AG08396 (cell line): Measurements from ENCODE around the gene LMX1B.
"Not testable (repeated sequence)": the region's sequence is repeated elsewhere in the genome, so short reads cannot be mapped to it uniquely, and the experiment has no call there.

Experiments
- DNase-seq: peaks from one replicate; pipeline ENCODE4 v3.0.0; 2012; ENCODE audit warnings: low spot score, mixed read lengths

LMX1B gene

DNA sequence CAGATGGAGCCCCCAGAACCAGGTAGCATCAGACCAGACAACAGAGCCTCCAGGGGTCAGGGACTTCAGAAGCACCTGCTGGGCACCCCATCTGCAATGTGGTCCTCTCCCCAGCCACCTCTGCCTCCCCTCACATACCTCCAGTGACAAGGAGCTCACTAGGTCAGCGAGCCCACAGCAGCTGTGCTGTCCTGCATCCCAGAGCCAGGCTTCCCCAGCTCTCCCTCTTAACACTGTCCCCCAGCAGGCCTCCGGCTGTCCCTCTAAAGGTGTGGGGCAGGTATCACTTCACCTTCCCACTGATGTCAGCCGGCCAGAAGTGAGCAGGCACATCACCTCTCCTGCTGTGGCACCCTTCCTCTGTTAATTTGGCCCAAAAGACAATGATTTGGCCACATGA is 83.6 kb downstream of the LMX1B start:
- DNase-seq: no peak

DNA sequence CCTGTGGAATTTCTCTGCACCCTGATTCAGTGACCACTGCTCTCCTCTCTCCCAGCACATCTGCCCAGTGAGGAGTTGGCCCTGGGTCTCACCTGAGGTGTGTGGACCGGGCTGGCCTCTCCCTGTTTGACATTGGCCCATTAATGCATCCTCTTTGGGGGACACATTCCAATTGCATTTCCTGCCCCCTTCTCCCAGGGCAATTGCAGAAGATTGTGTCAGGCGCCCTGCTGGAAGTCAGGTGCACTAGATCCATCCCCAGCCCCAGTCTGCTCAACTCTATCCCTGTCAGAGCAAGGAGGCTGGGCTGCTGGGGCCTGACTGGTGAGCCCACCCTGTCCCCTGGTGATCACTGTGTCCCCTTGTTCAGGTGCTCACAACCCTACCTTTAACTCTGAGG is 84.5 kb downstream of the LMX1B start:
- no peak for DNase-seq

DNA sequence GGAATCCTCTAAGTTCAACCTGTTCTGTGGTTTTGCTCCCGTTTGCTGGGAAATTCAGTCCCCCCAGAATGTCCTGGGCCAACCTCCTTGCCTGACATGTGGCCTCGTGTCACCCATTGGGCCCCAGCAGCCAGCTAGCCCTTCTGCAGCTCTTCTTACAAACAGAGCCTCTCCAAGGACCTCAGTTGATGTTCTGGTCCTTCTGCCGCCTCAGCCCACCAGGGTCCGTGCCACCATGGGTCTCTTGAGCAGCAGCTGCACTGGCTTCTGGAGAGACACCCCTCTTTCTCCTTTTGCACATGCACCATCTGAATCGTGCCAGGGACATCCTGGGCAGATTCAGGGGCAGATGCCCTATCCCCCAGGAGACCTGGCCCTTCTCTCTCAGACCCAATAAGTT is 85.0 kb downstream of the LMX1B start:
- DNase-seq: no peak

DNA sequence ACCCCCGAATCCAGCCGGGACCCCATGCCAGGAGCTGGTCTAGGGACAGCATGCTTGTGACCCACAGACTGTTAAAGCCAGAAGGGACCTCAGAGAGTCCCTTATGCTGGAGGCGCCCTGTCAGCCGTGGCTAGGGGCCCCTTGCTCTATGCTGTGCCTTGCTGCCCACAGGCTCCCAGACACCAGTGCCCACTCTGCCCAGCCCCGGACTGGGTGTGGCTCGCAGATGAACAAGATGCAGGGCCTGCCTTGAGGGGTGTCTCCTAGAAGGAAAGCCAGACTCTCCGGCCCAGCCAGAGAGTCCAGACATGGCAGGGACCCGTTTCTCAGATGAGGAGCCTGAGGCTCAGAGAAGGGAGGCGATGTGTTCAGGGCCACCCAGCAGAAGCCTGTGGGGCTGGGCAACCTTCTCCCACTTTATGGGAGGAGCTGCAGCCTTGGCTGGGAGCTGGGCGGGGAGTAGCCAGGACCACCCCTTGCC is 85.7 kb downstream of the LMX1B start:
- no peak for DNase-seq

DNA sequence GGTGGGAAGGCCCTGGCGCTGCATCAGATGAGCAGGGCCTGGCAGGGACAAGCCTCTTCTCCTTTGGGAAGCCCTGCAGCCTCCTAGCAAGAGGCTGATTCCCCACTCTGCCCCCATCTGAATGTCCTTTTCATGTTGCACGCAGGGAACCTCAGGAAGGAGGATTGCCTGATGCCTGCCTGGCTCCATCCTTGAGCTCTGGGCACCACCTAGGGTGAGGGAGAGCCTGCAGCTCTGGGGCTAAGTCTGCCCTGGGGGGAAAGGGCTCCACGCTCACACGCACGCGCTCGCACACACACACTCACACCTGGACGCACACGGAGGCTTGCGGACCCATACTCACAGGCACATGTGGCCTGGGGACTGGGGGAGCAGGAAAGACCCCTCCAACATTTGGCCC is 86.6 kb downstream of the LMX1B start:
- no peak for DNase-seq

DNA sequence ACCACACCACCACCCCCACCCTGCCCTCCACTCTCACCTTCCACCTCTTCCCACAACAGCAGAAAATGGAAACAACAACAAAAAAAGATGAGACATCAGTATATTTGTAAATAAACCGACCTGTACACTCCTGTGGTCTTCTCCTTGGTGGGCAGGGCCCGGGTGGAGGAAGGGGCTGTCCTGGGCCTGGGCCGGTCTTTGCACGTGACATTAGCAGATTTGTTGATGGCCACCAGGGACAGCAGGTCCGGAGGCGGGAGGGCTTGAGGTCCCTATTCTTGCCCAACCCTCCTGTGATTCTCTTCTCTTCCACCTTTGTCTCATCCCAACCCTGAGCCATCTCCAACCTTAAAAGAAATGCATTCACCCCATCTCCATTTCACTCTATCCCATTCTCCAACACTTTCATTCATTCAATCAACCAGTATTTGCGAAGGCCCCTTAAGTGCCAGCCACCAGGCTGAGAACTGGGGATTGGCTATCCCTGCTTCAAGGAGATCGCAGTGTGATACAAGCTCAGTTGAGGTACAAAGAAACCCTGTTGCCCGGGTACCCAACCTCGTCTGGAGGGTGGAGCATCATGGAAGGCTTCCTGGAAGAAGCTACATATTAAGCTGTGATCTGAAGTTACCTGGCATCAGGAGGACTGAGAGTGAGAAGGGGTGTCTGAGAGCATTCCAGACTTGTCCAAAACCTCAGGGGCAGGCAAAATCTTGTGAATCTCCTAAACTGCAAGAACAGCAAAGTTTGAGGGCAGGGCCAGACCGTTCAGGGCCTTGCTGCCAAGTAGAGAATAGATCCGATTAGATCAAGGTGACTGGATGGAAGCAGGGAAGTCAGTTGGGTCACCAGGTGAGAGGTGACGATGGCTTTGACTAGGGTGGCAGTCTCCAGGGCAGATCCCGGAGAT is 87.4 kb downstream of the LMX1B start:
- no peak for DNase-seq

DNA sequence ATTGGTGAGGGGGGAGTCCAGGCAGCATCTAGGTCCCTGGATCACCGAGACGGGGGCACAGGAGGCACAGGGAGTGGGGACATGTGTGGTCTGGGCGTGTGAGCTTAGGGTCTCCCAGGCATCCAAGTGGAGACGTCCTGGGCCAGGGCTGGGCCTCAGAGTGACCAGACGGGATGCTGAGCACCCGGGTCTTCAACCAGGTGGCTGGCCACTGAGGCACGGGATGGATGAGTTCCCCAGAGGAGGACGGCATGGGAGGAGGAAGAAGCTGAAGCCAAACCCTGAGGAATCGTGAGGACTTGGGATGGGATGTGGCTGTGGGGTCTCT is 88.0 kb downstream of the LMX1B start:
- DNase-seq: no peak

DNA sequence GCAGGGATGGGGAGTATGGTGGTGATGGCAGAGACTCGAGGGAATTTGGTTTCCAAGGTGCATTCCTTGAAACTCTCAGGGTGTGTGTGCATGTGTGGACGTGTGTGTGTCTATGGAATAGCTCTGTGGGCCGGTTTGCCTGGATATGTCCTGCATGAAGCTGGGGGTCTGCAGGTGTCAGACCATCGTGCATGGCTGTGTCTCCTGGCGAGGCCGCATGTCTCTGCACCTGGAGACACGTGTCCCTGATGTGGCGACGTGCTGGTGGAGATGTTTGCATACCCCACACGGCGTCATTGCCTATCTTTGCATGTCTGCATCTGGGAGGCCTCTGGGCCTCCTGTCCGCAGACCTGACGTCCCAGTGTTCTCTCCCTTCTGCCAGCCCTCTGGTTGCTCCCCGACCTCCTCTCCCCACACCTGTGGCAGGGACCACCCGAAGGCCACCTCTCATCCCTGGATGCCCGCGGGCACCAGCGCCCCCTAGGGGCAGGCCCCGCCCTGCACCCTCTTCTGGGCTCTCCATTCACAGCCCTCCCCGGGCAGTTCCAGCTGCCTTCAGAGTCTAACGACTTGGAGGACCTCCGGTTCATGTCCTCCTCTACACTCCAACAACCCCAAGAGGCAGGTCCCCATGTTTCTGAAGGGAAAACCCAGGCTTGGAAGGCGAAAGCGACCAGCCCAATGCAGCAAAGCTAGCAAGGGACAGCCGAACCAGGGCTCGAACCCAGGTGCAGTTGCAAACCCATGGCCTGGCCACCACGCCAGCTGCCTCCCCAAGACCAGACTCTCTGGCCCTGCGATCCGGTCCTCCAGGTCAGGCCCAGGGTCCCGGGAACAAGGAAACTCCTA is 88.6 kb downstream of the LMX1B start:
- no peak for DNase-seq

DNA sequence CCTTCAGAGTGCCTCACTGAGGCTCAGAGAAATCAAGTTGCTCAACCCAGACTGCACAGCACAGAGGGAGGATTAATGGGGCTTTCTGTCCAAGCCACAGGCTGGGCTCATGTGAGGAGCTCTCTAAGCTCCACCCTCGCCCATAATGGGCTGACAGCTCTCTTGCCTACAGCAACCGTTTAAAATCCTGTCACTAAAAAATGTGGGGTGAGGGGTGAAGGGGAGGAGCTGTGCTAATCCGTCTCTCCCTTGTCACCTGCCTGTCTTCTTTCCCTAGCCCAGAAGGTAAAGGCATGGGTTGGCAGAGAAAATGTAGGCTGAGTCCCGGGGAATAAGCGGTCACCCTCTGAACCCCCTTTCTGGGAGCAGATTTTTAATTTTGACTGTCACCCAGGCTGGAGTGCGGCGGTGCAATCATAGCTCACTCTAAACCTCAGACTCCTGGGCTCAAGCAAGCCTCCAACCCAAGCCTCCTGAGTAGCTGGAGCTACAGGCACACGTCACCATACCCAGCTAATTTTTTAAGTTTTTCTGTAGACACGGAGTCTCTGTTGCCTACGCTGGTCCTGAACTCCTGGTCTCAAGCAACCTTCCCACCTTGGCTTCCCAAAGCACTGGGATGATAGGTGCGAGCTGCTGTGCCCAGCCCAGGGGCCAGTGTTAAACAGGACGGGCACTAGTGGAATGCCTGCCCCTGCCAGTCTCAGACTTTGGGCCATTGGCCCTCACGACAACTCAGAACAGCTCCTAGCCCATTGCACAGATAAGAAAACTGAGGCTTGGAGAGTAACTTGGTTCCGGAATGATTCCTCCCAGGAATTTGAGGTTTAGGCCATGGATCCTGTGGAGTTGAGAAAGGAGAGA is 89.5 kb downstream of the LMX1B start:
- DNase-seq: no peak

DNA sequence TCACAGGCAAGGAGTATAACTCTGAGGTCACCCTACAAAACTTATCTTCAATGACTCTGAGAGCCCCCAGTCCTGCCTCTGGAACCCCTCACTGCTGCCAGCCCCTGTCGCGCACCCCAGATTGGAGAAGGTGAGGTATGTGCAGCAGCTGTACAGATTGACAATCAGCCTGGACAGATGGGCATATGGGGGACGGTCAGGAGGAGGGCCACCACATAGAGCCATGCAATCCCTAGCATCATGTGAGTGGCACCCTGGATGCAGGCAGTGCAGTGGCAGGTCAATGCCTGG is 90.1 kb downstream of the LMX1B start:
- DNase-seq: peak; percentile 6

DNA sequence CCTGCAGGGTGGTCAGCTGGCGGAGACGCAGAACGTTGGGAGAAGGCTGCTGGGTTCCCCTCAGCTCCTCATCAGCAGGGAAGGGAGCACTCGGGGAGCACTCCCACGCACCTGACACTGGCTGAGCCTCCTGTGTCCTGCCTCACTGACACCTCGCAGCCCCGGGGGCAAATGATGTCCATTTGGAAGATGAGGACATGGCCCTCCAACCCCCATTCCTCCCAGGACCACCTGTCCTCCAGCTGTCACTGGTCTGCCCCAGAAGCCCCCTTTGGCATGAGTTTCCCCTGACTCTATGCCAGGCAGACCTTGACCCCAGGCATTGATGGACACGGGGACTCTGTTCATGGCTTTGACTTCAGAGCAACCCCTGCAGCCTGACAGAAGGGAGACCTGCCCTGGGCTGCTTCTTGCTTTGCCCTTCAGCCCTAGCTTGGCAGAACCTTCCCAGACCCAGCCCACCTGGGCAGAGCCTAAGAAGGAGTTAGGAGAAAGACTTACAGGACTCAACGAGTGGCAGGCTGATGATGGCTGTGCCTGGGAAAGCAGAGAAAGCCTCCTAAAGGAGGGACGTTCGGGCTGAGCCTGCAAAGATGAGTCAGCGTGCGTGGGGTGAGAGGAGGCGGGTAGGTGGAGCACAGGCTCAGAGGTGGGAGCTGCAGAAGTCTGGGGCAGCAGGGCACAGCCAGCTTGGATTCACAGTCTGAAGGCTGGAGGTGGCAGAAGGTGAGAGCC is 90.6 kb downstream of the LMX1B start:
- DNase-seq: peak; percentile 80

DNA sequence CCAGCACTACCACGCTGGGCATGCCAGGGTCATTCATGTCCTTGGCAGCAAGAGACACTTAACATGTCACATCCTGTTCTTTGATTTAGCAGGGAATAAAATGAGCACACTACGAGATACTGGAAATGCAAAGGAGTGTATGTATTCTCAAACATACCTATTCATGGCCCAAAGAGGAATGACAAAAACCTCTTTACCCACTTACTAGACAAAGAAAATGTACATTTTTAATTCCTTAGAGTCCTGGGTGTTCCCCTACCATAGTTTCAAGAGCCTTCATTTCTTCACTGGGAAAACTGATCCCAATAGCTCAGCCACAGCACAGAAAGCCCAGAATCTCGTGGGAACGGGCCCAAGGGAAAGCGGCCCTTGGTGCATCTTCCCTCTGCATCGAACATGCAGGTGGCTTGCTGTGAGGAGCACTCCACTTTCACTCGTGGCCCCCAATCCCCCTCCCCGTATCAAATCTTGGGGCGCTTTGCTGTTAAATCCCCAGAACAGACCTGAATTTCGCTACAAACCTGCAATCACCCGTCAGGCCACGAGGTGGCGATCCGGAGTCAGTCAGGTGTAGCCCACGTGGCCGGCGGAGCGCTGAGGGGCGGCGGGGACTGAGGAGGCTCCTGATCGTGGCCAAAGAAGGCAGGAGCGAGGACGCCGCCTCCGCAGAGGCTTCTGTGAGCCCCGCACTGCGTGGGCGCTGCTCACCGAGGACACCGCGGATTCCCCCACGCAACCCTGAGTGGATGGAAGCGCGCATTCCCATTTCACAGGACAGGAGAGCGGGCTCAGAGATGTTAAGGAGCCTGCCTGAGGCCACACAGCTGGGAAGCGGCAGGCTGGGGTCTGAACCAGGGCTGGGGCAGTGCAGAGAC is 91.4 kb downstream of the LMX1B start:
- DNase-seq: peak; percentile 88

DNA sequence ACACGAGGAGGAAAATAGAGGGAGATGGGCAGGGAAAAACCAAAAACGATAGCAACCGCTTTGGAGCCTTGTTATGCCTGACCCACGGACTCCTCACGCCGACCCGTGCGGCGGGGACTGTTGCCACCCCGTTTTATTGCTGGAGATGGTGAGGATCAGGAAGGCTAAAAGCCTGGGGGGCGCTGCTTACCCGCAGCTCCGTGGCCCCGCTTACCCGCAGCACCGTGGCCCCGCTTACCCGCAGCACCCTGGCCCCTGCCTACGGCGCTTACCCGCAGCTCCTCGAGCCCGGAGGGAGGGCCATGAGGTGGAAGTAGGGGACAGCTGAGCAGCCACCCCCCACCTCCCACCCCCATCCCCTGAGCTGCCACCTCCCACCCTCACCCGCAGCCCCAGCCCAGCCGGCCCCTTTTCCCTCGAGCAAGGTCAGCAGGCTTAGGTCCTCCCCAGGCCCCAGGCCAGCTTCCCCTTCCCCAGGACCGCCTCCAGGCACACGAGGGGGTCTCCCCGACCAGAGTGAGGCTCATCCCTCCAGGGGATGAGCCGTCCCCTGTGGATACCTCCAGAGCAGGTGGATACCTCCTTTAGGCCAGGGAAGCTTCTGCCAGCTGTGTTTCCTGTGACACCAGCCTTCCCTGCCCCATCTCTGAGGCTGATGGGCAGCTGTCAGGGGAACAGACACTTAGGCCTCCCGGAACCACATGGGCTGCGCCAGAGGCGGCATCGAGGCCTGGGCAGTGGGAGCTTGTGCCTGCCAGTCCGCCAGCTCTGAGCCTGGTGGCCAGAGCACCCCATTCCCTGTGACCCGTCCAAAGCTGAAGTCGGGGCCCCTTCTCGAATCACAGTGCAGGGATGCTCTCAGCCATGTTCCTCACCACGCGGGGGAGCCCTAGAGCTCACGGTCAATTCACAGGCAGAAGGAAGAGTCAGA is 92.3 kb downstream of the LMX1B start:
- DNase-seq: peak; percentile 67

DNA sequence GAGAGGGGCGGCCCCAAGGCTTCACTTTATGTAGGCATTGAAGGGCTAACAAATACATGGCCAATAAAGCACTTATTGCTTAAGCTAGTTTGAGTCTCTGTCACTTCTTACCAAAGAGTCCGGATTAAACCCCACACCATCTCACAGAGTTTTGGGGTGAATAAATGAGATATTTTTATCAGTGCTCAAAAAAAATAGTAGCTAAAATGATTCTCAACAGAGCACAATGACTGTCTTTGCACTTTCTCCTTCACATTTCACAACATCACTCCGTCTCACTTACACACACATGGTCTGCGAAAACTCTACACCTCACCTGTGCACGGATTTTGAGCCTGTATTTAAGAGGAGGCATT is 92.9 kb downstream of the LMX1B start:
- DNase-seq: no peak

DNA sequence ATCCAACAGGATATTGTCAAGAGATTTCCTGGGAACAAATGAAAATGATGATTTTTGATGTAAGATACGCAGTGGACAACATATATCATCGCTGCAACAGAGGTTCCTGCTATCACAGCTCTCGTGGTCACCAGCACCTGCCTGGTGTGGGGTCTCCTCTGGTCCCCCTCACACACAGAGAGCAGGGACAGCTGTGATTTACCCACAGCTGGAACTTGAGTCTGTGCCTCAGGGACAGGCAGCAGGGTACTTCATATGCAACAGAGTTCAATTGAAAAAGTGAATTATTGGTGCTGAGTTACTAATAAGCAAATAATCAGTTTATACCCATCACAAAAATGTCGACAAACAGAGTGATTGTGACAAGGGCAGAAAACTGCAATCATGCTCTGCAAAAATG is 93.4 kb downstream of the LMX1B start:
- DNase-seq: no peak

DNA sequence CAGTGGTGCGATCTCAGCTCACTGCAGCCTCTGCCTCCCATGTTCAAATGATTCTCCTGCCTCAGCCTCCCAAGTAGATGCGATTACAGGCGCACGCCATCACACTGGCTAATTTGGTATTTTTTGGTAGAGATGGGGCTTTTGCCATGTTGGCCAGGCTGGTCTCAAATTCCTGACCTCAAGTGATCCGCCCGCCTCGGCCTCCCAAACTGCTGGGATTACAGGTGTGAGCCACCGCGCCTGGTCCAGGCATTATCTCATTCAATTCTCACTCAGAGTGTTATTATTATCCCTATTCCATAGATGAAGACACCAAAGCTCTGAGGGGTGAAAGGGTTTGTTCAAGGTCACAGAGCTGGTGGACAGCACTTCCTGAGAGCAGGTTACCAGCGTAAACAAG is 94.0 kb downstream of the LMX1B start:
- not testable (repeated sequence) for DNase-seq

DNA sequence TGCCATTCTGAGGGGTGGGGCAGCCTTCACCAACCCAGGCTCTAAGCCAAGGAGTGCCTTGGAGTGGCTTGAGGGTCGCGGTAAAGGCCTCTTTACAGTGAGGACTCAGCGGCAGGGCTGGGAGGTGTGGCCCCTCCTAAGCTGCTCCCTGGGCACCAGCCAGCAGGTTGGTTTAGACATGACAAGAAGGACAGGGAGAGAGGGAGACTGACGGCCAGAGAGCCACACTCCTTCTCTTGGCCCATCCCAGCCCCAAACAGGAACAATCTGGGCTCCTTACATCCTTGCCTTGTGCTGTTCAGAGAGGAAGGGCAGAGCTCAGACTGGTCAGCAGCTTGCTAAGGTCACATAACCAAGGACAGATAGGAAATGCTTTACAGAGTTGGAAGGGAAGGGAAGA is 94.5 kb downstream of the LMX1B start:
- DNase-seq: no peak

DNA sequence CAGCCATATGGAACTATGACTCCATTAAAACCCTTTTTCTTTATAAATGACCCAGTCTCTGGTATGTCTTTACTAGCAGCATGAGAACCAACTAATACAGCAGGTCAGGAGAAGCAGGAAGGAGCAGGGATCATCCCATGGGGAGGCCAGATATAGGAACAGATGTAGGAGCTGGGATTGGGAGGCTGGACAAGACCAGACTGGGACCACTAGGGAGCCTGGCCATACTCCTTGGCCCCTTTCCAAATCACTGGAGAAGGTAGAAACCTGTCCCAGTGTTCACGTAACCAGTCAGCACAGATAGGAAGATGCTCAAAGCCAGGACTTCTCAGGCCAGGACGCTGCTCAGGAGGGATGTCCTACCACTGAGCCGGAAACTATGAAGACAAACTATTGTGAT is 95.5 kb downstream of the LMX1B start:
- no peak for DNase-seq

DNA sequence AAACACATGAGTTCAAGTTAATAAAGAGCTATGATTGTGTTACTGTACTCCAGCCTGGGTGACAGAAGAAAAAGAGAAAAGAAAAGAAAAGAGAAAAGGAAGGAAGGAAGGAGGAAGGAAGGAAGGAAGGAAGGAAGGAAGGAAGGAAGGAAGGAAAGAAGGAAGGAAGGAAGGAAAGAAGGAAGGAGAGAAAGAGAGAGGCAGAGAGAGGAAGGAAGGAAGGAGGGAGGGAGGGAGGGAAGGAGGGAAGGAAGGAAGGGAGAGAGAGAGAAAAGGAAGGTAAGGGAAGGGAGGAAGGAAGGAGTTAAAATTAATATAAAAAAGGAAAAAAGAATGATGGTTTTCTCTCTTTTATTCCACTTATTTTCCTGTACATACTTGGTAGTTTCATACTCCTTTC is 101.7 kb downstream of the LMX1B start:
- no peak for DNase-seq

DNA sequence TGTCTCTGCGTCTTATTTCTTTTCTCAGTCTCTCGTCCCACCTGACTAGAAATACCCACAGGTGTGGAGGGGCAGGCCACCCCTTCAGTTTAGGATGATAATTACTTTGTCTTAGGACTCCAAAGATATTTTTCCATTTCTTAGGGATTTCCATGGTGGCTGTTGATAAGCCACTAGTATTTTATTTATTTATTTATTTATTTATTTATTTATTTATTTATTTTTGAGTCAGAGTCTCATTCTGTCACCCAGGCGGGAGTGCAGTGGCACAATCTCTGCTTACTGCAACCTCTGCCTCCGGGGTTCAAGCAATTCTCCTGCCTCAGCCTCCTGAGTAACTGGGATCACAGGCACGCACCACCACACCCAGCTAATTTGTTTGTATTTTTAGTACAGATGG is 103.7 kb downstream of the LMX1B start:
- not testable (repeated sequence) for DNase-seq
